ENCODE results near the gene GRHL1.

GRHL1 gene

GRCh38 chr2:10043906-10044601, 92.6 kb downstream of the GRHL1 start:
- DNase-seq, result peak; percentile 80 to 84

- DNase-seq, result no peak
These were observed 94.3 kb downstream of the GRHL1 start for GRCh38 chr2:10045561-10046355.

- DNase-seq, result no peak
These were observed 95.4 kb downstream of the GRHL1 start for GRCh38 chr2:10046931-10047330.

GRCh38 chr2:10047616-10048500, 96.4 kb downstream of the GRHL1 start:
- no peak for DNase-seq

GRCh38 chr2:10048501-10049171, 97.1 kb downstream of the GRHL1 start:
- DNase-seq, result no peak
